Measurements from ENCODE around the gene DOCK4.

Gene DOCK4

DNA sequence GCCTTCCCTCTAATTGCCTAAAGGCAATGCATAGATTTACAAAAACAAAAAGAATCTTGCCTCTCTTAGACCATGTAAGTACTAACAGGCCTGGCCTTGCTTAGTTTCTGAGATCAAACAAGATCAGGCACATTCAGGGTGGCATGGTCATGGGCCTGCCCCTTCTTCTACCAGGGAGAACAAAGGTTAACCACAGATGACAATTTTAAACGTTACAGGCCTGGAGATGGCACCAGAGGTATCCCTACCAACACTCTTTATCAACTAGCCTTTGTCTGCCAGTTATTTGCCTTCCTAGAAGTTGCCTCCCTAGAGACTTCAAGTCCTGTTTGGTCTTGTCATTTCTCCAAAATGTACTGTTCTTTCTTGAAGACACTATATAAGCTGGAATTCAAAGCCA lies 252.6 kb downstream of the DOCK4 start:
- Histone ChIP-seq H3K23ac (ENCODE audit: low read length) (no peak overlapping the region), H3K4me1 (ENCODE audit: control insufficient read depth, low read depth, low read length) (peaks cover 5% of the 10 kb centered on the region), H3K56ac (ENCODE audit: low read length) (peak overlapping the region; percentile 6), H3K79me1 (ENCODE audit: low read length) (no peaks in the 10 kb centered on the region), H3K79me2 (ENCODE audit: control insufficient read depth, insufficient read depth, low read length) (no peaks in the 10 kb centered on the region), H3K27me3 (ENCODE audit: insufficient read depth, low read length, poor library complexity) (no peaks in the 10 kb centered on the region), H3K36me3 (ENCODE audit: control insufficient read depth, insufficient read depth, low read length) (no peaks in the 10 kb centered on the region), H3K4me2 (ENCODE audit: low read length) (no peak overlapping the region), H4K5ac (ENCODE audit: low read length) (no peak overlapping the region), H3K18ac (ENCODE audit: low read length) (no peak overlapping the region), H4K8ac (ENCODE audit: low read depth, low read length) (no peak overlapping the region), H2BK120ac (ENCODE audit: low read depth, low read length) (no peak overlapping the region), H3K4ac (ENCODE audit: low read depth, low read length) (no peak overlapping the region), H3K27ac (ENCODE audit: low read depth, low read length) (no peak overlapping the region), H2AK5ac (ENCODE audit: low read length) (no peak overlapping the region), H2BK15ac (replicated peaks; ENCODE audit: low read depth) (no peak overlapping the region), H2BK5ac (ENCODE audit: low read length) (no peak overlapping the region), H3K9ac (ENCODE audit: low read length) (no peak overlapping the region), H3K4me3 (ENCODE audit: low read length) (no peak overlapping the region)
- WGBS (ENCODE audit: extremely low coverage, insufficient coverage, low lambda C conversion rate), result no CpG with 5 or more reads among the region's 1 CpG
- DNase-seq, result peak; percentile 71

- Histone ChIP-seq H3K9ac (ENCODE audit: low read length) (no peak overlapping the region), H2AK5ac (ENCODE audit: low read length) (no peak overlapping the region), H3K4me2 (ENCODE audit: low read length) (no peak overlapping the region), H3K36me3 (ENCODE audit: control insufficient read depth, insufficient read depth, low read length) (no peaks in the 10 kb centered on the region), H3K79me1 (ENCODE audit: low read length) (no peaks in the 10 kb centered on the region), H3K18ac (ENCODE audit: low read length) (no peak overlapping the region), H3K79me2 (ENCODE audit: control insufficient read depth, insufficient read depth, low read length) (no peaks in the 10 kb centered on the region), H3K4me1 (ENCODE audit: control insufficient read depth, low read depth, low read length) (peaks cover 5% of the 10 kb centered on the region), H2BK5ac (ENCODE audit: low read length) (no peak overlapping the region), H3K23ac (ENCODE audit: low read length) (no peak overlapping the region), H2BK120ac (ENCODE audit: low read depth, low read length) (no peak overlapping the region), H3K4me3 (ENCODE audit: low read length) (no peak overlapping the region), H4K8ac (ENCODE audit: low read depth, low read length) (no peak overlapping the region), H3K27ac (ENCODE audit: low read depth, low read length) (no peak overlapping the region), H3K56ac (ENCODE audit: low read length) (no peak overlapping the region), H3K27me3 (ENCODE audit: insufficient read depth, low read length, poor library complexity) (no peaks in the 10 kb centered on the region), H2BK15ac (replicated peaks; ENCODE audit: low read depth) (no peak overlapping the region), H4K5ac (ENCODE audit: low read length) (no peak overlapping the region), H3K4ac (ENCODE audit: low read depth, low read length) (no peak overlapping the region)
- WGBS (ENCODE audit: extremely low coverage, insufficient coverage, low lambda C conversion rate), result no CpG with 5 or more reads among the region's 4 CpGs
- DNase-seq, result peak; percentile 15
These were observed 253.4 kb downstream of the DOCK4 start for GRCh38 chr7:111952783-111953182.

- Histone ChIP-seq H3K9ac (ENCODE audit: low read length) (no peak overlapping the region), H3K27ac (ENCODE audit: low read depth, low read length) (no peak overlapping the region), H3K4me3 (ENCODE audit: low read length) (no peak overlapping the region), H3K79me2 (ENCODE audit: control insufficient read depth, insufficient read depth, low read length) (no peaks in the 10 kb centered on the region), H3K27me3 (ENCODE audit: insufficient read depth, low read length, poor library complexity) (no peaks in the 10 kb centered on the region), H2BK15ac (replicated peaks; ENCODE audit: low read depth) (no peak overlapping the region), H3K4ac (ENCODE audit: low read depth, low read length) (no peak overlapping the region), H2BK120ac (ENCODE audit: low read depth, low read length) (no peak overlapping the region), H2AK5ac (ENCODE audit: low read length) (no peak overlapping the region), H4K5ac (ENCODE audit: low read length) (no peak overlapping the region), H3K36me3 (ENCODE audit: control insufficient read depth, insufficient read depth, low read length) (no peaks in the 10 kb centered on the region), H2BK5ac (ENCODE audit: low read length) (no peak overlapping the region), H3K4me1 (ENCODE audit: control insufficient read depth, low read depth, low read length) (peaks cover 5% of the 10 kb centered on the region), H3K23ac (ENCODE audit: low read length) (no peak overlapping the region), H3K79me1 (ENCODE audit: low read length) (no peaks in the 10 kb centered on the region), H3K56ac (ENCODE audit: low read length) (no peak overlapping the region), H4K8ac (ENCODE audit: low read depth, low read length) (no peak overlapping the region), H3K4me2 (ENCODE audit: low read length) (no peak overlapping the region), H3K18ac (ENCODE audit: low read length) (no peak overlapping the region)
- no peak for DNase-seq
These were observed 255.1 kb downstream of the DOCK4 start for GRCh38 chr7:111951052-111951451.

DNA sequence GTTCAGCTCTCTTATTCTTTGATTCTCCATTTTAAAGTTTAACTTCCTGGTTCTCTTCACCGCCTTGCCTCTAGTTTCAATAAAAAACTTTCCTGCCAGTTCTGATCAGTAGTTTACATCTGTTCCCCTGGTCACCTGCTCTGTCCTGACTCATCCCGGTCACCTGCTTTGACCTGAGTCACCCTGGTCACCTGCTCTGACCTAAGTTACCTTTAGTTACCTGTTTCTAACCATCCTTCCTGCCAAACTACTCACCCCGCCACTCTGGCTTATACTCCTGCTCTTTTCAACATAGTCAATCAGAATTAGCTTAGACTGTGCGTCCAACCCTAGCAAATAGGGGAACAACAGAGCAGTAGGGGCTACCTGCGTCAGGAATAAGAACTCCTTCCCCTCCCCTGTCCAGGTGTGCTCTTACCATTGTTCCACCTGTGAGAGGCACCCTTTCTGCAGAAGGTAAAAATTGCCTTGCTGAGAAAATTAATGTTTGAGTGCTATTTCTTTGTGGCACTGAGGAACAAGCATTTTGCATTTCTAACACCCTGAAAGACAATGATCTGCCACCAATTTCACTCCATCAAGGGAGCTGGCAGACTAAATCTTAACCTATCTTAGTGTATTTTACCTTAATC lies 263.6 kb downstream of the DOCK4 start:
- no peaks in the 10 kb centered on the region for H3K79me1 ChIP-seq (ENCODE audit: low read length)
- no peaks in the 10 kb centered on the region for H3K4me1 ChIP-seq (ENCODE audit: control insufficient read depth, low read depth, low read length)
- H2BK5ac ChIP-seq (ENCODE audit: low read length), result no peak overlapping the region
- H3K56ac ChIP-seq (ENCODE audit: low read length), result no peak overlapping the region
- no peaks in the 10 kb centered on the region for H3K27me3 ChIP-seq (ENCODE audit: insufficient read depth, low read length, poor library complexity)
- H3K23ac ChIP-seq (ENCODE audit: low read length), result no peak overlapping the region
- H3K79me2 ChIP-seq (ENCODE audit: control insufficient read depth, insufficient read depth, low read length), result no peaks in the 10 kb centered on the region
- H3K27ac ChIP-seq (ENCODE audit: low read depth, low read length), result no peak overlapping the region
- no peak overlapping the region for H2AK5ac ChIP-seq (ENCODE audit: low read length)
- no peak overlapping the region for H3K9ac ChIP-seq (ENCODE audit: low read length)
- H3K4ac ChIP-seq (ENCODE audit: low read depth, low read length), result no peak overlapping the region
- no peak for DNase-seq
- no peak overlapping the region for H4K8ac ChIP-seq (ENCODE audit: low read depth, low read length)
- H3K4me3 ChIP-seq (ENCODE audit: low read length), result peak overlapping the region; percentile 35
- no CpG with 5 or more reads among the region's 5 CpGs for WGBS (ENCODE audit: extremely low coverage, insufficient coverage, low lambda C conversion rate)
- H4K5ac ChIP-seq (ENCODE audit: low read length), result no peak overlapping the region
- no peak overlapping the region for H2BK120ac ChIP-seq (ENCODE audit: low read depth, low read length)
- H3K36me3 ChIP-seq (ENCODE audit: control insufficient read depth, insufficient read depth, low read length), result peaks cover 3% of the 10 kb centered on the region
- H3K4me2 ChIP-seq (ENCODE audit: low read length), result no peak overlapping the region
- H3K18ac ChIP-seq (ENCODE audit: low read length), result no peak overlapping the region
- H2BK15ac ChIP-seq (replicated peaks; ENCODE audit: low read depth), result no peak overlapping the region

GRCh38 chr7:111937163-111937562 lies 269.0 kb downstream of the DOCK4 start:
- no peaks in the 10 kb centered on the region for H3K4me1 ChIP-seq (ENCODE audit: control insufficient read depth, low read depth, low read length)
- no peak overlapping the region for H2AK5ac ChIP-seq (ENCODE audit: low read length)
- no peak for DNase-seq
- H3K4ac ChIP-seq (ENCODE audit: low read depth, low read length), result no peak overlapping the region
- no peak overlapping the region for H4K5ac ChIP-seq (ENCODE audit: low read length)
- H3K56ac ChIP-seq (ENCODE audit: low read length), result no peak overlapping the region
- H3K36me3 ChIP-seq (ENCODE audit: control insufficient read depth, insufficient read depth, low read length), result no peaks in the 10 kb centered on the region
- no peak overlapping the region for H3K18ac ChIP-seq (ENCODE audit: low read length)
- no peak overlapping the region for H4K8ac ChIP-seq (ENCODE audit: low read depth, low read length)
- no peak overlapping the region for H3K4me2 ChIP-seq (ENCODE audit: low read length)
- H3K27me3 ChIP-seq (ENCODE audit: insufficient read depth, low read length, poor library complexity), result no peaks in the 10 kb centered on the region
- no peak overlapping the region for H3K4me3 ChIP-seq (ENCODE audit: low read length)
- H2BK15ac ChIP-seq (replicated peaks; ENCODE audit: low read depth), result no peak overlapping the region
- no peak overlapping the region for H3K9ac ChIP-seq (ENCODE audit: low read length)
- H3K79me1 ChIP-seq (ENCODE audit: low read length), result no peaks in the 10 kb centered on the region
- no peak overlapping the region for H2BK5ac ChIP-seq (ENCODE audit: low read length)
- H3K79me2 ChIP-seq (ENCODE audit: control insufficient read depth, insufficient read depth, low read length), result no peaks in the 10 kb centered on the region
- WGBS (ENCODE audit: extremely low coverage, insufficient coverage, low lambda C conversion rate), result no CpG with 5 or more reads among the region's 1 CpG
- H3K27ac ChIP-seq (ENCODE audit: low read depth, low read length), result no peak overlapping the region
- H3K23ac ChIP-seq (ENCODE audit: low read length), result no peak overlapping the region
- no peak overlapping the region for H2BK120ac ChIP-seq (ENCODE audit: low read depth, low read length)

DNA sequence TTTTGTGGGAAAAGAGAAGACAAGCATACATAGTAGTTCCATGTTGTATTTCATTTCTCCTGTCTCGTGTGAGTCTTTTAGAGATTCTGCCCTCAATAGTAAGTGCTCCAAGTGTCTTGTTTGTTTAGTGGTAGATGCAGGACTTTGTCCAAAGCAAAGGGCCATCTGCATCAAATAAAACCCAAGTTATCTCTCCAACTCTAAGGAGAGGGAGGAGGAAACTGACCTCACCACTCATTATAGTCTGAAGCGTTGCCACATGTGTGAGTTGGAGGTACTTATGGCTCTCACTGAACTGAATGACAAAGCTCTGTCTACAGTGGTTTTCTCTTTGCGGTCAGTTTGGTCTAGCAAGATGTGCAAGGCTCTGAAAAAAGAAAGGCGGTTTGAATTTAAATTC lies 272.6 kb downstream of the DOCK4 start:
- no peaks in the 10 kb centered on the region for H3K36me3 ChIP-seq (ENCODE audit: control insufficient read depth, insufficient read depth, low read length)
- no peaks in the 10 kb centered on the region for H3K4me1 ChIP-seq (ENCODE audit: control insufficient read depth, low read depth, low read length)
- H3K18ac ChIP-seq (ENCODE audit: low read length), result no peak overlapping the region
- no peak overlapping the region for H3K4me2 ChIP-seq (ENCODE audit: low read length)
- H3K56ac ChIP-seq (ENCODE audit: low read length), result no peak overlapping the region
- no peak overlapping the region for H2BK15ac ChIP-seq (replicated peaks; ENCODE audit: low read depth)
- H3K27me3 ChIP-seq (ENCODE audit: insufficient read depth, low read length, poor library complexity), result no peaks in the 10 kb centered on the region
- H3K4ac ChIP-seq (ENCODE audit: low read depth, low read length), result no peak overlapping the region
- no peak overlapping the region for H2BK5ac ChIP-seq (ENCODE audit: low read length)
- no peak overlapping the region for H3K27ac ChIP-seq (ENCODE audit: low read depth, low read length)
- no peak overlapping the region for H2BK120ac ChIP-seq (ENCODE audit: low read depth, low read length)
- H4K5ac ChIP-seq (ENCODE audit: low read length), result no peak overlapping the region
- H3K9ac ChIP-seq (ENCODE audit: low read length), result no peak overlapping the region
- no peak overlapping the region for H4K8ac ChIP-seq (ENCODE audit: low read depth, low read length)
- WGBS (ENCODE audit: extremely low coverage, insufficient coverage, low lambda C conversion rate), result no CpG with 5 or more reads among the region's 4 CpGs
- no peak overlapping the region for H3K23ac ChIP-seq (ENCODE audit: low read length)
- no peaks in the 10 kb centered on the region for H3K79me1 ChIP-seq (ENCODE audit: low read length)
- H3K4me3 ChIP-seq (ENCODE audit: low read length), result no peak overlapping the region
- no peak overlapping the region for H2AK5ac ChIP-seq (ENCODE audit: low read length)
- DNase-seq, result no peak
- H3K79me2 ChIP-seq (ENCODE audit: control insufficient read depth, insufficient read depth, low read length), result no peaks in the 10 kb centered on the region
